C4-2B (cell line): ENCODE measurements around the gene DUSP5.

Source experiments
- CTCF ChIP-seq: fragments of 450-650 bp; conservative IDR thresholded peaks from 2 replicates; pipeline ENCODE4 v1.5.1; 2017; ENCODE audit warnings: mild to moderate bottlenecking
- ZFX ChIP-seq: fragments of 450-650 bp; IDR thresholded peaks from 2 replicates; pipeline ENCODE4 v1.6.1; 2017

- no peak for TF ChIP-seq CTCF
- TF ChIP-seq ZFX = no peak
Observed at GRCh38 chr10:110516815-110517492, 19.2 kb downstream of the DUSP5 start.
